Pancreas (tissue), 10 donors: Measurements from ENCODE around the gene CCDC192. TPM values are rescaled to one million over a fixed set of nuclear protein-coding genes. Genes with fewer than 3 reads are reported as not detected.

Experiments used
- ATAC-seq, 4 donors: fragments of 200-7000 bp; cut with Tn5 transposase; one replicate each; pipeline versions ENCODE4 v1.8.0 to v1.9.1; 2020; ENCODE audit warnings: mild to moderate bottlenecking in 4 of 4, moderate library complexity in 4 of 4
- DNase-seq, 6 donors: peaks; one replicate each; pipeline ENCODE4 v3.0.0-alpha.2; 2020
- FAIRE-seq: peaks from 2 replicates; lab custom pipeline; 2012; peaks lifted over from hg19 to GRCh38; lab: Jason Lieb, UNC
- H3K27ac ChIP-seq, 4 donors: fragments of 200-600 bp; sonication (generic); 1 replicate in 3 of 4; 2 replicates in 1 of 4; pipeline versions ENCODE4 v1.5.0 to v1.8.0; 2020
- H3K27me3 ChIP-seq, 4 donors: fragments of 200-600 bp; one replicate each; pipeline ENCODE4 v1.8.0; 2021
- H3K36me3 ChIP-seq, 3 donors: fragments of 200-600 bp; sonication (generic) in 1 of 3; one replicate each; pipeline versions ENCODE4 v1.5.0 to v1.8.0; 2020 to 2021
- H3K4me1 ChIP-seq, 3 donors: fragments of 200-600 bp; one replicate each; pipeline ENCODE4 v1.8.0; 2021
- H3K4me3 ChIP-seq, 4 donors: fragments of 200-600 bp; sonication (generic) in 2 of 4; one replicate each; pipeline versions ENCODE4 v1.5.0 to v1.8.0; 2020 to 2021
- H3K9me3 ChIP-seq, 4 donors: fragments of 200-600 bp; one replicate each; pipeline ENCODE4 v1.8.0; 2021
- CTCF ChIP-seq, 4 donors: fragments of 200-600 bp; sonication (generic) in 3 of 4; IDR thresholded peaks; one replicate each; pipeline versions ENCODE4 v1.5.0 to v1.8.0; 2021; ENCODE audit warnings: antibody characterized with exemption in 4 of 4
- WGBS, 2 donors: extraction: QIAGEN DNeasy Blood & Tissue Kit; methylation state at CpG; one replicate each; pipeline ENCODE4 v1.1.7; 2013; 5-methylcytosine and 5-hydroxymethylcytosine counted together
- intact Hi-C, 3 donors: fragments of 100-400 bp; cut with DNase I; formaldehyde crosslinking; loops; one replicate each; pipeline versions ENCODE4 v1.11.1 to v1.14.2; 2022
- polyA plus RNA-seq, 2 donors: library from polyadenylated mRNA; stranded (reverse); fragments of 200-250 nt; gene quantifications; one replicate each; pipeline ENCODE4 v1.2.3, GENCODE V29; 2013
- total RNA-seq, 6 donors: library from RNA; stranded (reverse); fragmentation: NEBNext Ultra II Directional in 4 of 6; extraction: Animal tissue kit (Norgen Biotek cat#: 25700) in 4 of 6; gene quantifications; one replicate each; pipeline versions ENCODE4 v1.2.1 to v1.2.4, GENCODE V29; 2021 to 2023
- donor health status: healthy with polysubstance abuse.
- donor health status: DM: no; HTN: no; CAD: no; lungs with moderate emphysema.
- donor health status: DM: no; HTN: no; CAD: no.
- donor health status: control.
- donor health status: control.
- donor health status: Bipolar disorder and iron deficiency.
- donor health status: DM: yes; HTN: yes; CAD: no.
- donor health status: DM: no; HTN: no; CAD: no.
- donor health status: DM: no; HTN: no; CAD: no.
- donor health status: DM: yes; HTN: yes; CAD: no.

Gene CCDC192
- total and polyA plus RNA-seq, 8 donors, result not detected

DNA sequence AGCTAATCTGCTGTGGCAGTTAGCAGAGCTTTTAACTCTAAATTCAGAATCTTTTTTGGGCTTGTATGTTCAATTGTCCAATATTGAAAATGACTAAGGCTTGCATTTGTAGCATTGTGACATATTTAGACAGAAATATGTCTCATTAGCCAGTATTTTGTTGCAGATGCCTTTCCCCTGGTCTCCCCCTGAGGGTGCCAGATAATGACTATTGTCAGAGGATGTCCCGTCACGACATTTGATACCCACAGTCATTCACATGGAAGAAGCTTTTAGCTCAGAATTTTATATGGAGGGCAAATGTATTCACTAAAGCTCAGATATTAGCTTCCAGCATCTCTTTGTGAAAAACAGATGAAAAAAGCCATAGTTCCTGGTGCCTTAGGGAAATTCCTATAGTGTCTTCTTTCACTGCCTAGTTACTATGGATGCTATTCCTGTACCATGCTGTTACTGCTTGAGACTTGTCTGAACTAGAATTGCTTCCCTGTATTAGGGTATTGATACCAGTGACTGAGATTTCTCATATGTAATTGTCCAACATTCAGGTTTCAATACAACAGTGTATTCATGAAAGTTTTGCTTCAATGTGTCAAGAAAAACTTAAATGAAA, 96.2 kb downstream of the CCDC192 start:
- WGBS, 2 donors, result 89 to 90% methylated on average over 2 of the region's 2 CpGs
- Histone ChIP-seq H3K27me3 (no peaks in the 10 kb centered on the region), H3K4me1 (no peaks in the 10 kb centered on the region), H3K9me3 (no peaks in the 10 kb centered on the region), H3K36me3 (no peaks in the 10 kb centered on the region), H3K4me3 (no peak overlapping the region), H3K27ac (no peak overlapping the region)
- no peak for TF ChIP-seq CTCF (IDR thresholded peaks at IDR 0.05)
- FAIRE-seq (no peak), DNase-seq (no peak), ATAC-seq (no peak)
- intact Hi-C loops, result no loop called here

DNA sequence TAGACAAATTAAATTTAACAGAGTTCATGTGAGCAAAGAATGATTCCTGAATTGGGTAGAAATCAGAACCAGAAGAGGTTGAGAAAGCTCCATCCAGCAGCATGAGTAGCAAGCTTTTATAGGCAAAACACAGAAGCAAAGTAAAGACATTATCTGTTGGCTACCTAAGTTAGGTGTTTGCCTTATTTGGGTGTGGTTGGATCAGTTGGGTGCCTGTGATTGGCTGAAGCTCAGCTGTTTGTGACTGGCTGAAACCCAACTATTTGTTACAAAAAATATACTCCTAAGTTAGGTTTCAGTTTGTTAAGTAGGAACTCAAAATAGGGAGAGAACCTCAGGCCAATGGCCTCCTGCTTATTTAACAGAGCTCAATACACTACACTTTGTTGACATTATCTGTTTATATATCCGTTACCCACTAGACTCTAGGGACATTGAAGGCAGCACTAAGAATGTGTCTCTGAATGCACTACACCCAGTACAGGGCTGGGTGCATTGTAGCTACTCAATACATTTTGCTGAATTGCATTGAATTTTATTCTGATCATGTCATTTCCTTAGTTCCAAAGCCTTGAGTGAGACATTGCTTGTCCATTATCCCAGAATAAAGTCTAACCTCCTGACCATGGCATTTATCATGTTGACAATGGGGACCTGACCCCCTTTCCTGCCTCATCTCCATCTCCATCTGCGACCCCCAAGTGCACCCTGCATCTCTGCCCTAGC, 98.7 kb downstream of the CCDC192 start:
- no peak for DNase-seq
- no peak for FAIRE-seq
- Histone ChIP-seq H3K4me3 (no peak overlapping the region), H3K27ac (no peak overlapping the region), H3K4me1 (no peaks in the 10 kb centered on the region), H3K36me3 (no peaks in the 10 kb centered on the region), H3K9me3 (no peaks in the 10 kb centered on the region), H3K27me3 (no peaks in the 10 kb centered on the region)
- no peak for TF ChIP-seq CTCF (IDR thresholded peaks at IDR 0.05)
- 43 to 51% methylated on average over 2 of the region's 2 CpGs for WGBS, 2 donors
- ATAC-seq, result peak in 1 of 4 donors; percentile 20
- intact Hi-C loops, result no loop called here

GRCh38 chr5:127802477-127802865, 99.3 kb downstream of the CCDC192 start:
- Histone ChIP-seq H3K27ac (no peak overlapping the region), H3K4me1 (no peaks in the 10 kb centered on the region), H3K27me3 (no peaks in the 10 kb centered on the region), H3K9me3 (no peaks in the 10 kb centered on the region), H3K36me3 (no peaks in the 10 kb centered on the region), H3K4me3 (no peak overlapping the region)
- no peak for ATAC-seq
- 32 to 41% methylated on average over 3 of the region's 3 CpGs for WGBS, 2 donors
- intact Hi-C loops, result no loop called here
- TF ChIP-seq CTCF (IDR thresholded peaks at IDR 0.05), result no peak
- DNase-seq, result no peak
- FAIRE-seq, result no peak

DNA sequence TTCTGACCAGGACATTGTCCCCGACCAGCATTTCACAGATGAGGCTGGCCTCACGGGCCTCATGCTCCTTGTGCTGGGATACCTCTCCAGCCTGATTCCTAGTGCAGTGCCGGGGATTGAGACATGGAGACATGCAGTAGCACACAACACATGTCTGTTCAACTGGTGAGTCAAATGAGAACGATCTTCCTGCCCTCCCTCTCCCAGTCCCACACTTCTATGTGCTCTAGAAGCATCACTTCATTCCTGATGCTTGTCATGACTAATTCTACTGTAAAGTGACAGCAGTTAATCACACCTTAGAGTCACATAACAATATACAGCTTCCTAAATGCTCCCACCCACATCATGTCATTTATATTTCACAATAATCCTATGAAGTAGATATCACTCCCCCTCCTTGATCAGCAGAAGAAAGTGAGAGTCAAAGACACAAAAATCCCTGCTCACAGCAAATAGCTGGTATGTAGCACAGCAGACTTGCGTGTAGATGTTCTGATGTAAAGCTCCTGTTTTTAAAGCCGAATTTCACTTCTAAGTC, 101.8 kb downstream of the CCDC192 start:
- no peak overlapping the region for H3K4me3 ChIP-seq
- no peaks in the 10 kb centered on the region for H3K27me3 ChIP-seq
- FAIRE-seq (no peak), ATAC-seq (no peak), DNase-seq (no peak)
- no peak overlapping the region for H3K27ac ChIP-seq
- no peaks in the 10 kb centered on the region for H3K36me3 ChIP-seq
- 53 to 63% methylated on average over 6 of the region's 6 CpGs for WGBS, 2 donors
- H3K9me3 ChIP-seq, result no peaks in the 10 kb centered on the region
- no peaks in the 10 kb centered on the region for H3K4me1 ChIP-seq
- TF ChIP-seq CTCF (IDR thresholded peaks at IDR 0.05), result no peak
- intact Hi-C loops, result no loop called here

GRCh38 chr5:127805448-127805847, 102.3 kb downstream of the CCDC192 start:
- FAIRE-seq, result no peak
- intact Hi-C loops, result no loop called here
- 35 to 38% methylated on average over 1 of the region's 1 CpG for WGBS, 2 donors
- no peaks in the 10 kb centered on the region for H3K27me3 ChIP-seq
- no peak overlapping the region for H3K27ac ChIP-seq
- no peak for ATAC-seq
- no peak overlapping the region for H3K4me3 ChIP-seq
- no peaks in the 10 kb centered on the region for H3K4me1 ChIP-seq
- no peaks in the 10 kb centered on the region for H3K36me3 ChIP-seq
- TF ChIP-seq CTCF (IDR thresholded peaks at IDR 0.05), result no peak
- no peak for DNase-seq
- H3K9me3 ChIP-seq, result no peaks in the 10 kb centered on the region
